Right atrium auricular region (tissue), 2 donors: ENCODE data around the gene EIF5. TPM values are rescaled to one million over a fixed set of nuclear protein-coding genes. Genes with fewer than 3 reads are reported as not detected.

Experiments
- DNase-seq: peaks from one replicate; pipeline ENCODE4 v3.0.0-alpha.2; 2019; ENCODE audit warnings: low spot score
- H3K27ac ChIP-seq, 2 donors: fragments of 200-600 bp; sonication (generic); 1 replicate in 1 of 2; 2 replicates in 1 of 2; pipeline ENCODE4 v1.5.1; 2016 to 2019
- H3K27me3 ChIP-seq, 2 donors: fragments of 200-600 bp; sonication (generic); one replicate each; pipeline versions ENCODE4 v1.5.1 to v1.6.0; 2017 to 2019
- H3K36me3 ChIP-seq: fragments of 200-600 bp; sonication (generic); one replicate; pipeline ENCODE4 v1.5.1; 2016
- H3K4me1 ChIP-seq, 2 donors: fragments of 200-600 bp; sonication (generic); one replicate each; pipeline versions ENCODE4 v1.5.1 to v1.6.0; 2017 to 2019
- H3K4me3 ChIP-seq, 2 donors: fragments of 200-600 bp; sonication (generic); 1 replicate in 1 of 2; 2 replicates in 1 of 2; pipeline ENCODE4 v1.5.1; 2017 to 2019; ENCODE audit warnings: mild to moderate bottlenecking in 1 of 2, moderate library complexity in 1 of 2
- H3K9me3 ChIP-seq, 2 donors: fragments of 200-600 bp; sonication (generic); one replicate each; pipeline ENCODE4 v1.5.1; 2019
- CTCF ChIP-seq, 2 donors: fragments of 200-600 bp; sonication (generic); IDR thresholded peaks; one replicate each; pipeline ENCODE4 v1.5.1; 2019; ENCODE audit warnings: antibody characterized with exemption in 2 of 2
- total RNA-seq, 2 donors: library from RNA; depleted of rRNA; stranded (reverse); fragments of >200 nt; gene quantifications; one replicate each; pipeline ENCODE4 v1.1.0, GENCODE V29; 2016

EIF5 gene
- total RNA-seq, 2 donors from 2014 or later = 175 to 205 TPM

DNA sequence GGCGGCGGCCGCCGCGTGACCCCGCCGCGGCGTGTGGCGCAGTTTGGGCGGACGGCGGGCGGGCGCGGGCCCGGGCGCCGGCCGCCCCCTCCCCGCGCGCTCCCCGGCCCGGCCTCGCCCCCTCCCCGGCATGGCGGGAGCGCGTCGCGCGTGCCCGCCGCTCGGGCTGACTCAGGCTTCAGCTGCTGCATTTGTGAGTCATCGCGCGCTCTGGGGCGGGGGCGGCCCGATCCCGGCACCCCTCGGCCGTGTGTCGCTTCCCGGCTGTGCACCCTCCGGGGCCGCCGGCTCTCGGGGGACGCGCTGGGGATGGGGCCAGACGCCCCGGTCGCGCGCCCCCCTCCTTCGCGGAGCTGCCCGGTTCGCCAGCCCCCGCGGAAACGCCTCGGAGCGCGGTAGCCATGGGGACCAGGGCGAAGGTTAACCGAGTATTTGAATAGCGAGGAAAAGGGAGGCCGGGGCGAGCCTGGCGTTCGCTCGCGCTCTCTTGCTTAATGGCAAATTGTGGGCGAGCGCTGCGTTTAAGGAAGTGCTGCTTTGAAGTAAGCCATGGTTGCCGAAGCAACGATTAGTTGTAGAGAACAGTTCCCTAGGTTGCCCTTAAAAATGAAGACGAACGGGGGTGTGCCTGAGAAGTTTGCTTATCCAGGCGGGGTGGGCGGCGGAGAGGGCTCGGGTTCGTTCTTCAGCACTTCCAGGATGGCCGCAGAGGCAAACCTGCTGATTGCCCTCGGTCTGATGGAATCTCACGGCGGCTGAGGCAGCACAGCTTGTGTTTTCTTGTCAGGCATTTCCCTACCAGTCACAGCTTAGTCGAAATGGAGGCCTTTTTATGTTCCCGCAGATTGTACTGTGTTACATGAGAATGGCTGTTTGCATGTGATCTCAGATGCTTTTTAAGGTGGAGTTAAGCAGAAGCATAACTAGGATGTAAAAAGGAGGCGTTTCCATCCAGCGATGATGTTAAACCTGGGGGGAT, 896 bp downstream of the EIF5 start:
- Histone ChIP-seq H3K9me3 (no peaks in the 10 kb centered on the region), H3K4me3 (peak overlapping the region; percentile 94 to 99), H3K36me3 (peaks cover 53% of the 10 kb centered on the region), H3K4me1 (peaks cover 0 to 35% of the 10 kb centered on the region in 2 donors), H3K27ac (peak overlapping the region; percentile 100), H3K27me3 (no peaks in the 10 kb centered on the region)
- peak; percentile 77 for DNase-seq
- TF ChIP-seq CTCF (IDR thresholded peaks at IDR 0.05) = no peak

DNA sequence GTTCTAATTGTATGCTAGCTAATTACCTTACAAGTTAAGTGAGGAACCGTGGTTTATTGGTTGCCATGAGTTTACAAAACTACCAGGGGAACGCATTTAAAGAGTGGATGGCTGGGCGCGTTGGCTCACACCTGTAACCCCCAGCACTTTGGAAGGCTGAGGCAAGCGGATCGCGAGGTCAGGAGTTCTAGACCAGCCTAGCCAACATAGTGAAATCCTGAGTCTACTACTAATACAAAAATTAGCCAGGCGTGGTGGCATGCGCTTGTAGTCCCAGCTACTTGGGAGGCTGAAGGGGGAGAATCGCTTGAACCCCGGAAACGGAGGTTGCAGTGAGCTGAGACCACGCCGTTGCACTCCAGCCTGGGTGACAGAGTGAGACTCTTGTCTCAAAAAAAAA, 2.2 kb downstream of the EIF5 start:
- no peaks in the 10 kb centered on the region for H3K27me3 ChIP-seq
- peaks cover 65% of the 10 kb centered on the region for H3K36me3 ChIP-seq
- DNase-seq = no peak
- no peak for TF ChIP-seq CTCF (IDR thresholded peaks at IDR 0.05)
- H3K4me1 ChIP-seq = peaks cover 0 to 35% of the 10 kb centered on the region in 2 donors
- no peak overlapping the region for H3K4me3 ChIP-seq
- H3K27ac ChIP-seq = no peak overlapping the region
- no peaks in the 10 kb centered on the region for H3K9me3 ChIP-seq

DNA sequence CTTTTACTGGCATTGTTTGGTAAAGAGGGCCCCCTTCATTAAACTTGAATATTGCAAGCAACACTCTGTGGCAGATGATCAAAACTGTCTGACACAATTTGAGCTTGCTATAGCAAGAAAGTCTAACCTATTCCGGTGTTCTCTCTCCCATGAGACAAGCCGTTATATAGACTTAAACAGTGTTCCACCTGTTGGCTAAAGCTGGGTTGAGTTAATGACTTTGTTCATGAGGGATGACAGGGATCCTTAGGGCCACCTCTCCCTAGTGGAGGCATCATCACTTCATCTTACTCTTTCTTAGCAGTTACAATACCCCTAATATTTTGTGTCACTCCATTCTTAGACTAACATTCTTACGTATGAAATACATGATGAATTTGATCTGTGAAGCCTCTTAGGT, 3.8 kb downstream of the EIF5 start:
- TF ChIP-seq CTCF (IDR thresholded peaks at IDR 0.05) = no peak
- no peaks in the 10 kb centered on the region for H3K9me3 ChIP-seq
- H3K36me3 ChIP-seq = peaks cover 81% of the 10 kb centered on the region
- no peak overlapping the region for H3K4me3 ChIP-seq
- H3K27ac ChIP-seq = no peak overlapping the region
- H3K4me1 ChIP-seq = peaks cover 0 to 27% of the 10 kb centered on the region in 2 donors
- no peaks in the 10 kb centered on the region for H3K27me3 ChIP-seq
- no peak for DNase-seq

DNA sequence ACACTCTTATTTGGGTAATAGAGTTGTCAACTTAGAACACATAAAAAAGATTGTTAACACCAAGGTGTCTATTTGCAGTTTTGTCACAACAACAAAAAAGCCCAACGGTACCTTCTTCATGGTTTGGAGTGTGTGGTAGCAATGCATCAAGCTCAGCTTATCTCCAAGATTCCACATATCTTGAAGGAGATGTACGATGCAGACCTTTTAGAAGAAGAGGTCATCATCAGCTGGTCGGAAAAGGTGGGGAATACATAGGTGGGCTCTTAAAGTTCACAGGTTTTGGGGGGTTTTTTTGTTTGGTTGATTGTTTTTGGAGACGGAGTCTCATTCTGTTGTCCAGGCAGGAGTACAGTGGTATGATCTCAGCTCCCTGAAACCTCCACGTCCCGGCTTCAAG, 5.5 kb downstream of the EIF5 start:
- TF ChIP-seq CTCF (IDR thresholded peaks at IDR 0.05) = no peak
- Histone ChIP-seq H3K27ac (no peak overlapping the region), H3K9me3 (no peaks in the 10 kb centered on the region), H3K4me3 (no peak overlapping the region), H3K36me3 (peaks cover 99% of the 10 kb centered on the region), H3K4me1 (peaks cover 0 to 23% of the 10 kb centered on the region in 2 donors), H3K27me3 (no peaks in the 10 kb centered on the region)
- no peak for DNase-seq

GRCh38 chr14:103340480-103341212, 6.6 kb downstream of the EIF5 start:
- H3K4me1 ChIP-seq = peaks cover 0 to 17% of the 10 kb centered on the region in 2 donors
- no peaks in the 10 kb centered on the region for H3K9me3 ChIP-seq
- no peaks in the 10 kb centered on the region for H3K27me3 ChIP-seq
- no peak for TF ChIP-seq CTCF (IDR thresholded peaks at IDR 0.05)
- H3K36me3 ChIP-seq = peaks cover 96% of the 10 kb centered on the region
- H3K27ac ChIP-seq = no peak overlapping the region
- DNase-seq = no peak
- H3K4me3 ChIP-seq = no peak overlapping the region
